Measurements from ENCODE around the gene AGMO. TPM values are rescaled to one million over a fixed set of nuclear protein-coding genes. Genes with fewer than 3 reads are reported as not detected.

Gene AGMO
- total RNA-seq, 6 experiments from 2014 or later: 20.8 to 58.9 (median 33.7) TPM

DNA sequence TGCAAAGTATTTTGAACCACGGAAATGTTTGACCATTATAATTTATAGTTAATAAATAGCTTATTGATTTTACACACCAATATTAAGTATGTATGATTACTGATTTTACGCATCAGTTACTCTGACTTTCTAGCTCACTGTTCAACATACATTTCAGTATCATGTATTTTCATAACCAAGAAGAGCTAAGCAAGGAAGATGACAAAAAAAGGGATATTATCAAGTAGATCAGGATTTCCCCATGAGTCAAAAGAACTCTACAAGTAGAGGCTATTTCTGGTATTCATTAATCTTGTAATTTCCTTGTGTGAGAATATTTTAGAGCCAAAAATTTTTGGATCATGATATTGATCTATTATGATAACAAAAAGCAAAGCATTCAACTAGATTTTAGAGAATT, 131.6 kb downstream of the AGMO start:
- intact Hi-C loops (cut with DNase I): no loop called here
- Histone ChIP-seq H3K9me3 (no peaks in the 10 kb centered on the region), H3K4me1 (no peaks in the 10 kb centered on the region), H3K27ac (no peak overlapping the region), H3K36me3 (no peaks in the 10 kb centered on the region), H3K4me3 (no peak overlapping the region), H3K27me3 (no peaks in the 10 kb centered on the region)
- no peak for TF ChIP-seq POLR2A (IDR thresholded peaks at IDR 0.05)
- TF ChIP-seq, protein P1, sequence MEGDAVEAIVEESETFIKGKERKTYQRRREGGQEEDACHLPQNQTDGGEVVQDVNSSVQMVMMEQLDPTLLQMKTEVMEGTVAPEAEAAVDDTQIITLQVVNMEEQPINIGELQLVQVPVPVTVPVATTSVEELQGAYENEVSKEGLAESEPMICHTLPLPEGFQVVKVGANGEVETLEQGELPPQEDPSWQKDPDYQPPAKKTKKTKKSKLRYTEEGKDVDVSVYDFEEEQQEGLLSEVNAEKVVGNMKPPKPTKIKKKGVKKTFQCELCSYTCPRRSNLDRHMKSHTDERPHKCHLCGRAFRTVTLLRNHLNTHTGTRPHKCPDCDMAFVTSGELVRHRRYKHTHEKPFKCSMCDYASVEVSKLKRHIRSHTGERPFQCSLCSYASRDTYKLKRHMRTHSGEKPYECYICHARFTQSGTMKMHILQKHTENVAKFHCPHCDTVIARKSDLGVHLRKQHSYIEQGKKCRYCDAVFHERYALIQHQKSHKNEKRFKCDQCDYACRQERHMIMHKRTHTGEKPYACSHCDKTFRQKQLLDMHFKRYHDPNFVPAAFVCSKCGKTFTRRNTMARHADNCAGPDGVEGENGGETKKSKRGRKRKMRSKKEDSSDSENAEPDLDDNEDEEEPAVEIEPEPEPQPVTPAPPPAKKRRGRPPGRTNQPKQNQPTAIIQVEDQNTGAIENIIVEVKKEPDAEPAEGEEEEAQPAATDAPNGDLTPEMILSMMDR (IDR thresholded peaks at IDR 0.05): no peak
- DNase-seq (no peak), ATAC-seq (no peak)
- WGBS (ENCODE audit: insufficient coverage, low coverage, low lambda C conversion rate, missing lambda C conversion rate): 97% methylated on average over 2 of the region's 2 CpGs

GRCh38 chr7:15424468-15424867, 137.3 kb downstream of the AGMO start:
- H3K27me3 ChIP-seq: no peaks in the 10 kb centered on the region

GRCh38 chr7:15419596-15419995, 142.2 kb downstream of the AGMO start:
- DNase-seq (no peak), ATAC-seq (no peak)
- H3K4me1 ChIP-seq: peaks cover 0 to 12% (median 0%) of the 10 kb centered on the region in 4 donors
- H3K27me3 ChIP-seq: no peaks in the 10 kb centered on the region
- H3K4me3 ChIP-seq: no peak overlapping the region
- 67% methylated on average over 2 of the region's 2 CpGs for WGBS (ENCODE audit: insufficient coverage, low coverage, low lambda C conversion rate, missing lambda C conversion rate)
- H3K36me3 ChIP-seq: no peaks in the 10 kb centered on the region
- H3K27ac ChIP-seq: no peak overlapping the region
- TF ChIP-seq, protein P1 (IDR thresholded peaks at IDR 0.05): no peak
- no peak for TF ChIP-seq POLR2A (IDR thresholded peaks at IDR 0.05)
- intact Hi-C loops (cut with DNase I): no loop called here
- H3K9me3 ChIP-seq: no peaks in the 10 kb centered on the region

More at GRCh38 chr7:15424468-15424867, 137.3 kb downstream of the AGMO start:
- Histone ChIP-seq H3K4me3 (no peak overlapping the region), H3K36me3 (no peaks in the 10 kb centered on the region), H3K9me3 (no peaks in the 10 kb centered on the region), H3K27ac (no peak overlapping the region), H3K4me1 (no peaks in the 10 kb centered on the region)
- TF ChIP-seq, protein P1 (IDR thresholded peaks at IDR 0.05): no peak
- TF ChIP-seq POLR2A (IDR thresholded peaks at IDR 0.05): no peak
- intact Hi-C loops (cut with DNase I): no loop called here
- ATAC-seq (no peak), DNase-seq (no peak)
- 92% methylated on average over 2 of the region's 2 CpGs for WGBS (ENCODE audit: insufficient coverage, low coverage, low lambda C conversion rate, missing lambda C conversion rate)

GRCh38 chr7:15418264-15418663, 143.6 kb downstream of the AGMO start:
- ATAC-seq (no peak), DNase-seq (no peak)
- WGBS (ENCODE audit: insufficient coverage, low coverage, low lambda C conversion rate, missing lambda C conversion rate): 64% methylated on average over 1 of the region's 1 CpG
- peaks cover 0 to 12% (median 0%) of the 10 kb centered on the region in 4 donors for H3K4me1 ChIP-seq
- H3K36me3 ChIP-seq: no peaks in the 10 kb centered on the region
- intact Hi-C loops (cut with DNase I): no loop called here
- H3K4me3 ChIP-seq: no peak overlapping the region
- TF ChIP-seq, protein P1 (IDR thresholded peaks at IDR 0.05): no peak
- TF ChIP-seq POLR2A (IDR thresholded peaks at IDR 0.05): no peak
- no peaks in the 10 kb centered on the region for H3K9me3 ChIP-seq
- H3K27ac ChIP-seq: no peak overlapping the region
- H3K27me3 ChIP-seq: no peaks in the 10 kb centered on the region

All from right lobe of liver (tissue), 6 donors.